NCI-H524 (cell line): ENCODE results near the gene BTN2A1.

Source experiments
- DNase-seq, 2 experiments: peaks; one replicate each; lab custom pipeline; 2025; lab: John Stamatoyannopoulos, UW

BTN2A1 gene

DNA sequence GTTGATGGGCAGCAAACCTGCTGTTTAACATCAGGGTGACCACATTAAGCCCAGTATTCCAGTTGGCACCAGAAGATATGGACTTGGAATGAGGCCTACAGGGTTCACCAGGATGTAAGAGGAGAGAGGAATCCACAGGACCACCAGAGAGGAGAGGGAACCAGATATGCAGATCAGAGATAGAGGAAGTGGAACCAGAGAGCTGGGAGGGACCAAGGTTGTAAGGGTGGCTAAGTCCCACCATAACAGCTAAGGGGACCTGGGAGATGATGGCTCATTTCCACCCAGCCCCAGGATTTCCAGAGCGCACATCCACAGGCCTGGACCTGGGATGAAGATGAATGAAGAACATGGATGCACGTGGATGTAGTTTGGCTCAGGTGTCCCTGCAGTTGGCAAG, 11.1 kb downstream of the BTN2A1 start:
- DNase-seq: no peak

DNA sequence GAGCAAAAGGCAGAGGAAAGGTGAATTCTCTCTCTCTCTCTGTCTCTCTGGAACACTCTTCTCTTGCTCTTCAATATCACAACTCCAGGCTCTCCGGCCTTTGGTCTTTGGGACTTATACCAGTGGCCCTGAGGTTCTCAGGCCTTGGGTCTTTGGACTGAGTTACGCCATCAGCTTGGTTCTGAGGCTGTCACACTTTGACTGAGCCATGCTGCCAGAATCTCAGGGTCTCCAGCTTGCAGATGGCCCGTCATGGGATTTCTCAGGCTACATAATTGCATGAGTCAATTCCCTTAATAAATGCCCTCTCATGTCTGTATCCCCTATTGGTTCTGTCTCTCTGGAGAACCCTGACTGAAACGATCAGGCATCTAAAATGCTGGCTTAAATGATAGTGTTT, 12.9 kb downstream of the BTN2A1 start:
- DNase-seq: no peak

DNA sequence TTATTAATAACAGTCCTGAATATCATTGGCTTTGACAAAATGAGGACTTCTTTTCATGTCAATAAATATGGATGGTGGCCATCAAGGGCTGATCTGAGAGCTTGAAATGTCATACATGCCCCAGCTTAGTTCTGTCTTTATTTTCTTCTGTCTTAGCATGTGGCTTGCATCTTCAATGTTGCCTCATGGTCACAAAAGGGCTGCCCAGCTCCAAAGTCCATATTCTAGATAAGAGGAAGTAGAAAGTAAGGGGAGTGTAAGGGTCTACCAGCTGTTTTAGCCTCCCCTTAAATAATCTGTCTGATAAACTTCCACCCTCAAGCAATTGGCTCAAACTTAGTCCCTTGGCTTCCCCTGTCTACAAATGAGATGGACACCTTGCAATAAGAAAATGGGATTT, 14.2 kb downstream of the BTN2A1 start:
- DNase-seq: no peak

DNA sequence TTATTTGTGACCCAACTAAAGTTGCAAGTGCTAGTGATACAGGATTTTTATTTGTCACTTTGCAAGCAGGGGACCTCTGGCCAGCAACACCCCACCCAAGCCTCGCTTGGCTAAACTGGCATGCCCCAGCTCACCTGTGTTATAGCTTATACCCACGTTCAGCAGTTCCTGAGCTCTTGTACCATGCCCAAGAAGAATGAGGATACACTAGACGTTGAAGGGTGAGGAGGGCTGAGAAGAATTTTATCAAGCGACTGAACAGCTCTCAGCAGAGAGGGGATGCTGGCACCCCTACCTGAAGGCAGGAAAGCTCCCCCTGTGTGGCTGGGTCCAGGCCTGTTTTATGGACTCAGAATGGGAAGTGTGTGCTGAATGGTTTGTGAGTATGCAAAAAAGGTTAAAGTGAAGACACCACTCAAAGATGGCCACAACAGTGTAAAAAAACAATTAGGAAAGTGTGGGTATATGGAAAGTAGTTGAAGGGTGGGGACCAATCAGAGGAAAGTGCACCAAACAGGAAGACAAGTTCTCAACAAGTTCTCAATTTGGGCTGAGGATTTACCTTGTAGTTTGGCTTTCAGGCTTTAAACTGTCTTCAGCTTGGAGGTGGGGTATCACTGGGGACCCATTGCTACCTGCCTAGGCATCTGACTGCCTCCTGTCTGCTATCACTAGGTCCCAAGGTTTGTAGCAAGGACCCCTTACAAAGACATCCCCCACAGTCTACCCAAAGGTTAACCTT, 15.0 kb downstream of the BTN2A1 start:
- no peak for DNase-seq

DNA sequence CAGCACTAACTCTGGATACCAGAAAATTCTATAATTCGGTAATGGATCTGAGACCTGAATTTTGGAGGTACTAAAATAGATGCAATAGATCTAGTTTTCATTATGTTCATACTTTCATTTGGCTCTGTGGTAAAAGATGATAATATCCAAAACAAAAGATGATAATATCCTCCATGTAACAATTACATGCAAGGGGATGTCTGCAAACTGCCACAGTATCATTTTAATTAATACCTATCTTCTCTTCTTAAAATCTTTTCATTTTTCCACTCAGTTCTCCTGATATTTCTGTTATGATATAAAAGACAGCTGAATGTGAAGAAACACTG, 15.6 kb downstream of the BTN2A1 start:
- DNase-seq: no peak

DNA sequence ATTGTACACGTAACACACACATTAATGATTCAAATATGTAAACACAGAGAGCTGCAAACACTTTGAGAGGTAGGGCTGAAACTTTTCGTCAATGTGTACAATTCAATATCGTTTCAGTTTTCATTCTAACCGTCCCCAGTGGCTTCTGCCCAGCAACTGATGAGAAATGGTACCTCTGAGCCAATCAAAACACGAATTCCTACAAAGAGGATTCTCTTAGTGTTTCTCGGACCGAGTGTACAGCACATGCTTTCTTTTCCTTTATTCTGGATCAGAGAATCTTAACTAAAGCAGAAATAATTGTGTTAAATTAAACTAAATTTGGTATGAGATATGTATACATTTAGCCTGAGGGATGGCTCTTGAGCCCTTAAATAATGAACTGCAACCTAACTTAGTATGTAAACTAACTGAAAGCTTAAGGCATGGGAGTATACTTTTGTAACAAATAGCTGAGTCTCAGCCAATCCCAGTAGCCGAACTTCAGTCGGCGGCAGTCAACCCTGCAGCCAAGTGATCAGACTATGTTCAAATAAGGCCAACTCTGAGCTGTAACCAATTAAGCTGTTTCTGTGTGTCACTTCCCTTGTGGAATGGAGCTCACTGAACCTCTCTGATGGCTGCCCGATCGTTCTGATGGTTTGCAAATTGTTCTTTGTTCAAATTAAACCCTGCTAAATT, 16.1 kb downstream of the BTN2A1 start:
- DNase-seq: peak; percentile 29 to 74

DNA sequence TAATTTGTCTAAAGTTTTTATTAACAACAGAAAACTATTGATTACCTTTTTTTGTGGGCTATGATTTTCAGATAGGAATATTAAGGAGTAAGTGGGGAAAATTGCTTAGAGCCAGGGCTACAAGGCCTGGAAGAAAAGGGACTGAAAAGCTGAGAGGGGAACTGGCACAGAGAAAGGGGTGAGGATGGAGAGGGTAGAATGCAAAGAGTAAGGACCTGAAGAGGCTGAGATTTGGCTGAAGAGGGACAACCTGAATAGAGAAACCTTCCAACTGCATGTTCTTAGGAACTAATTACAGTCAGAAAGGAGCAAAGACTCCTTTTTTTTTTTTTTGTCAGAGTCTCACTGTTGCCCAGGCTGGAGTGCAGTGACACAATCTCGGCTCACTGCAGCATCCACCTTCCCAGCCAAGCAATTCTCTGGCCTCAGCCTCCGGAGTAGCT, 16.7 kb downstream of the BTN2A1 start:
- no peak for DNase-seq

DNA sequence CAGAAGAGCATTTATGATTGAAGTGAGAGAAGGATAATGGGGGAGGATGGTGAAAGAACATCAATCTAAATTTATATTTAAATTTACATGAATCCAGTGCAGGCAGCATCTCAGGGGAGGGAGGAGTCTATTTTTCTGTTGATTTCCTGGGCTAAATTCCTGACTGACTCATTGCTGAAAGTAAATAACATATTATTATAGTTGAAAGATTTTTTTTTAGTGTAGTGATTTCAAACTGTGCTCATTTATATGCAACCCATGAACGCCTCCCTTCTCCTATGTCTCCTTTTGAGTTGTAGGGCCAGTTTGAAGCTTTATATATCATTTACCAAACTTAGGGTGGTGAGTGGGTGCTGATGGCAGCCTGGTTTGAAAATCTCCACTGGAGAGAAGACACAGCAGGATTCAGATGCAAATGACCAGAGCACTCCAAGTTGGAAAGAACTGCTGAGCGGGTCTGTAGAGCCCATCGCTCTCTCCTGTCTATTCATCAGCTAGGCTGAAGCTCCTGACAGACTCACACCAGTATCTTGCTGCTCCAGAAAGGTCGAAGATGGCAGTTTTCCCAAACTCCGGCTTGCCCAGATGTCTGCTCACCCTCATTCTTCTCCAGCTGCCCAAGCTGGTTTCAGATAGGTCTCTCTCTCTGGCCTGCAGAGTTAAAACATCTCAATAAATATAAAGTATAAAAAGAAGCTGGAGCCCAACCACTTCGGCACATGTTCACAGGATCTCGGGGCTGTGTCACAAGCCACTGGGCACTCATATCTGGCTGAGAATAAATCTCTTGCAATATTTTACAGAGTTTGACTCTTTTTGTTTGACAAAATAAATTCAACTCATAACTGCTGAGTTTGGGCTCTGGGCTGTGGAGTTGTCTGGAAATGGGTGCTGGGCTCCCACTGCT, 18.3 kb downstream of the BTN2A1 start:
- DNase-seq: no peak

DNA sequence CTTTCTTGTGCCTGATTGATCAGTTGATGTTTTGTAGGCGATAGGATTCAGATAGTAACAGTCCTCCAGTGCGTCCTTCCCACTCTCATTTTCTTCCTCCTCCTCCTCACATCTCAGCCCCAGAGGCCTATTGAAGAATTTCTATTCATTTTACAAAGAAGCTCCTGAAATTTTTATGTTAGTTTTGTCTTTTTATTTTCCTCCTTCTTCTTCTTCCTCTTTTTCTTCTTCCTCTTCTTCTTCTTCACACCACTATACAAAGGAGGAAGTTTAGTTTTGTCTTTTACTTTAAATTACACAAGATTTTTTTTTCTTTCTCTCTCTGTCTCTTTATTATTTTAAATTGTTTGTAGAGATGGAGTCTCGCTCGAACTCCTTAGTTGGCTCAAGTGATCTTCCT, 19.1 kb downstream of the BTN2A1 start:
- DNase-seq: no peak

DNA sequence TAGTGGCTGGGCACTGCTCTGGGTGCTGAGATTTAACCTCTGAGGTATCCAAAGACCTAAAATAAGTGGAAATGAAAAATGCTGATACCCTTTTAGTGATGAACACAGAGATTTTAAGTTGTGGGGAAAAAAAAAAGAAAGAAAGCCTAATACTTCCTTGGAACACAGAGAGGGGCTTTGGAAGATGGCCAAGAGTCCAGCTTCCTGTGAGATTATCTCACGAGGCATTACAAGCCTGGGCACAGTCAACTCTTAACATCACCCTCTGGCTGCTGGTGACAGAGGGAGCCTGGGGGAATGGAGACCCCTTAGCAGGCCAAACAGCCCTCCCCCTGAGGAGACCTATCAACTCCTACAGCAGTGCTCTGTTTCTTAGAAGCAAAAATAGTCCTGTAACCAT, 19.7 kb downstream of the BTN2A1 start:
- DNase-seq: peak in 1 of 2 experiments; percentile 5

DNA sequence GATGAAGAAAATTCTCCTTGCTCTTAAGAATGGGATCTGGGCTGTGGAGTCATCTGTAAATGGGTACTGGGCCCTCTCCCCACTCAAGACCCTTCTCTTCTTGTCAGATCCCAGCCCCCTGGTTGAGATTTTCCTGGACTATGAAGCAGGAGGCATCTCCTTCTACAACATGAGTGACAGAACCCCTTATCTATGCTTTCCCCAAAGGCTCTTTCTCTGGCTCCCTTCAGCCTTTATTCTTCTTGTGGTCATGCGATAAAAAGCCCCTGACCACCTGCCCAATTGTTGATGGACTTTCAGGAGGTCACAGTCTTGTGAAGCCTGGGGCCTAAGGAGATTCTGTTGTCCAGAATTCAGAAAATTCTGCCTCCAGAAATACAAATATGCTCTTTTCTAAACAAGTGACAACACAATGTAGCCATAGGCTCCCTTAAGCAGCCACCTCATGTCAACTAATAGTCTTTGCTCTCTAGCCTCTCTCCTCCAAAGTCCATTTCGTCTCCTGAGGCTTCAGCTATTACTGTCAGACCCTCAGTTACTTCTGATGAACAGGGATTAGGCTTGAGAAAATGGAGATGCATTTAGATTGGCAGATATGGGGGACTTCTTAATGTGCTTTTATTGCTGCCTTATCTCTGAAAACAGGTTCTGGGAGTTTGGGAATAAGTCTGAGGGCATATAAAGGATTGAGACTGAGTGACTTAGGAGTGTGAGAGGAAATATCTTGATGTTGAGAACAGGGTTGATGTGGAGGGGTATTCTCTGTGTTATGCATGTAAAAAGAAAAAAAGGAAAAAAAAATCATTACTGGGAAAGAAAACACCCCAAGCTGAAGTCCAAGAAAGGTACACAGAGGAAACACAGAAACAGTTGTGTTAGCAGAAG, 20.6 kb downstream of the BTN2A1 start:
- DNase-seq: no peak

DNA sequence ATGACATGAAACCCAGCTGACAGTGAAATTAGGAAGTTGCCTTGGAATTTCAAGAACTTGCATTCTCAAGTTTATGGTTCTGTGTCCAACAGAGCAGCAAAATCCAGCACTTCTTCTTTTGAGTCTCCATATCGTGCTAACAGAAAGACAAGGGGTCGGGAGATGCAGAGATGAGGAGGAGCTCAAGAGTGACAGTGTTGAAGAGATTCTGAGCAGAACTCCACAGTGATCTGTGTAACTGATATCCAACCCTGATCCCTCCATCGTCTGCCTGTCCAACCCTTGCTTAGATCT, 21.2 kb downstream of the BTN2A1 start:
- DNase-seq: no peak

DNA sequence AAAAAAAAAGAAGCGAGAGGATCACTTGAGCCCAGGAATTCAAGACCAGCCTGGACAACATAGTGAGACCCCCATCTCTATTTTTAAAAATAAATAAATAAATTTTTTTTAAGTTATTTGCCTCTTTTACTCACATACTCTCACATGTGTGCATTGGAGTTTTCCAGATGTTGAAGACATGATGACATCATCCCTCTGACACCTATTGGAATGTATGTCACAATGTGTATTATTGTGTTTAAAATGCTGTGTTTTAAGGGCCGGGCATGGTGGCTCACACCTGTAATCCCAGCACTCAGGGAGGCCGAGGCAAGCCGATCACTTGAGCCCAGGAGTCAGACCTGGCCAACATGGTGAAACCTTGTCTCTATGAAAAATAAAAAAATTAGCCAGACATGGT, 24.6 kb downstream of the BTN2A1 start:
- no peak for DNase-seq

DNA sequence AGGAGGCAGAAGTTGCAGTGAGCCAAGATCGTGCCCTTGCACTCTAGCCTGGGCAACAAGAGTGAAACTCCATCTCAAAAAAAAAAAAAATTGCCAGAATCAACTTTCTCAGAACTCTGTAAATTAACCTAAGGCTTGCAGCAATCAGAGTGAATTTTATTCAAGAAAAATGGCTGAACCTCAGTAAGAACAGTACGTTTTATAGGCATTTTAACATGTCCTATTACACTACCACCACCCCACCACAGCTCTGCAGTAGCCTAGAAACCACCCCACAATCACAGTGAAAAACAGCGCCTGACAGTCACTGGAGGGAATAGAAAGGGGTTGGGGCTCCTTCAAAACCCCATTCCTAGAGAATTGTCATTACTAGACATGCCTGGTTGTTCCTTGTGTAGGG, 26.0 kb downstream of the BTN2A1 start:
- DNase-seq: no peak

DNA sequence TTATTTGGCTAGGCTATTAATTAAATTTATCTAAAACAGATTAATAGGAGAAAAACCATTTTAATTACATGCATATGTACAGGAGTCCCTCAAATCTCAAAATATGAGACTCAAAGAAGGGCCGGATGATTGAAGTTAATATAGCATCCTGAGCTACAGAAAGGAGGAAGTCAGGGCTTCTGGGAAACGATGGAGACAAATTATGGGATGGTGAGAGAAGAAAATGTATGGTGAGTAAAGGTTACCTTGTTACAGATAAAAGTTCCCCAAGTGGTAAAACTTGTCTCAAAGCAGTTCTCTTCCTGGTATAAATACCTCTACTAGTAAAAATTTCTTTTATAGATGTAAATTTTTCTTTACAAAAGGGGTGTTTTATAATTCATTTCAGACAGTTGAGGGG, 26.4 kb downstream of the BTN2A1 start:
- DNase-seq: no peak

DNA sequence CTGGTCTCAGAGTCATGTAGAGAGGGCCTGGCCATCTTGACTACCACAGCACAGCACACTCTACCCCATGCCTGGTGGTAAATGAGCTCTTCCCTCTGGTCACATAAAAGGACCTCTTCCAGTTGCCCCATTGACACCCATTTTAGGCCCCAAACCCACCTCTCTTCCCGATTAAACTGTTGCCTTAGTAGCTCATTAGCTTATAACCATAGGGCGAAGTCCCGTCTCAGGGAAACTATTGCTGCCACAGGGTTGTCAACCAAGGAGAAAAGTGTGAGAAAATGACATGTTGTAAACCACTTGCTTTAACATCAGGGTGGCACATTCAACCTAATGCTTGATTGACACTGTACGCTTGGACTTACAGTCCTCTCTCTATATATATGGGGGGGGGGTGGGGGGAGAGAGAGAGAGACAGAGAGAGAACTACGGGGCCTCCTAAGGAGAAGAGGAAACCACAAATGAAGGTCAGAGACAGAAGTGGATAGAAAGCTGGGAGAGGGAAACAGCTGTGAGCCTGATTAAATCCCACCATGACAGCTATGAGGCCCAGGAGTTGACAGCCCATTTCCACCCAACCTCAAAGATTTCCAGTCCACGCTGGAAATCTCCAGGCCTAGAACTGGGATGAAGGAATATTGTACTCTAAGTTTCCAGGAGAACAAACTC, 27.5 kb downstream of the BTN2A1 start:
- DNase-seq: no peak

DNA sequence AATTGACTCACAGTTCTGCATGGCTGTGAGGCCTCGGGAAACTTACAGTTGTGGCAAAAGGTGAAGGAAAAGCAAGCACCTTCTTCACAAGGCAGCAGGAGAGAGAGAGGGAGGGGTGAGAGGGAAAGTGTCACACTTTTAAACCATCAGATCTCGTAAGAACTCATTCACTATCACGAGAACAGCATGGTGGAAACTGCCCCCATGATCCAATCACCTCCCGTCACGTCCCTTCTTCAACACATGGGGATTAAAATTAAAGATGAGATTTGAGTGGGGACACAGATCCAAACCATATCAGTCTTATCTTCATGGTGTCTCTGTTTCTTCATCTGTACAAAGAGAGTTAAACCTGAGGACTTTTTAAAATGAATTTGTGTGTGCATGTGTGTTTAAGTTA, 28.6 kb downstream of the BTN2A1 start:
- no peak for DNase-seq

DNA sequence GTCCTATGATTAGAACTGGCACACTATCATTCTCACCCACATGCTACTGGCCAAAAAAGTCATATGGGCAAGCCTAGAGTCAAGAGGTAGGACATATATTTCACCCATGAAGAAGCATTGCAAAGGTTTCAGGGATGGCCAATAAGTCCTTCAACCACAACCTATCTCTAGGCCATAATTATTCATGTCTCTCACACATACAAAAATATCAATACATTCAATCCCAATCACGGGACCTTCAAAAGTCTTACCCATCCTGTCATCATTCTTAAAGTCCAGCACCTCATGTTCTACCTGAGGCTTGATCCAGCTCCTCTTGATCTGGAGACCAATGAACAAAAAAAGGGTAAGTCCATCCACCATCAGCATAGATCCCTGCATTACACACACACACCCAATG, 29.7 kb downstream of the BTN2A1 start:
- DNase-seq: no peak

DNA sequence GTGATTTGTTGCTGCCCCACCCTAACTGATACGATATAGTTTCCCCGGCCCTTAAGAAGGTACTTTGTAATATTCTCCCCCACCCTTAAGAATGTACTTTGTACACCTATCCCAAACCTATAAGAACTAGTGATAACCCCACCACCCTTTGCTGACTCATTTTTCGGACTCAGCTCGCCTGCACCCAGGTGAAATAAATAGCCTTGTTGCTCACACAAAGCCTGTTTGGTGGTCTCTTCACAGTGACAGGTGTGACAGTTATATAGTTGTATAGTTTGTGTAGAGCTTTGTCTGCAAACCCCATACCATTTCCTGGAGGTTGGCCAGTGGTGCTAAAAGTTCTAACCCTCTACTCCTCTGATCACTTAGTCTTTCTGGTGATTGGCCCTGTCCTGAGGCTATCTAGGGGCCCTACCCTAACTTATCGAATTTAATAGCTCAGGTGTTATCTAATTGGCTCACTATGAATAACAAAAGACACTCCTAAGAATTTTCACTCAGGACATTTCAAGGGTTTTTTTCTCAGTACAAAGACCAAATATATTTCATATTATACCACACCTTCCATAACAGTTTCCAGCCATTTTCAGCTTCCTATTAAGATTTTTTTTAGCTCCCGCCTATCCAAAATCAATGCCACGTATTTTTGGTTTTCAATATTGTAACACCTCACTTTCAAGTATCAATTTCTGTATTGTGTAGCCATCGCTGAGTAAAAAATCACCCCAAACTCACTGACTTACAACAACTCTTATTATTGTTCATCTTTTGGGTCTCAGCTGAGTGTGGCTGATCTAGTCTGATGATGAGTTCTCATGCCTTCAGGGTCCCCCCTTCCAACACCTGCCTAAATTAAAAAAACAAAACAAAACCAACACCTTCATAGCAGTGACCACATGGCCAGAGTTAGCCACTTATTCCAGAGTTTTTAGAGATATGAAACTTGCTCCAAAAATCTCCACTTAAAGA, 32.5 kb downstream of the BTN2A1 start:
- DNase-seq: no peak

DNA sequence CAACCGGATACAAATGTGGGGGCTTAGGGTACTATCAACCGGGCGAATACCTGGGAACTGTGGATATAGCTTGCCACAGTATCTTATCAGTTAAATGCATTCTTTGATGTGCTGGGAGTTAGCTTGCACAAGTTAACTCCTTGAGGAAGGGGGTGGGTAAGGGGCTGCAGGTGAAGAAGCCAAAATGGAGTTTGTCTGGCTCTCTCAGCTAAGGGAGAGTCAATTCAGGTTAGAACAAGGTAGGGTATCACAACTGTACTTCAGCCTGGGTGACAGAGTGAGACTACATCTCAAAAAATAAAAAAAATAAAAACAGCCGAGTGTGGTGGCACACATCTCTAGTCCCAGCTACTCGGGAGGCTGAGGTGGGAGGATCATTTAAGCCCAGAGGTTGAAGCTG, 33.8 kb downstream of the BTN2A1 start:
- DNase-seq: no peak
